HEK293 (cell line): ENCODE data around the gene TLR4.

Experiments used
- CTCF ChIP-seq: fragments of 450-650 bp; formaldehyde crosslinking; IDR thresholded peaks from 2 replicates; pipeline ENCODE4 v1.5.1; 2016; ENCODE audit warnings: missing biosample characterization, missing genetic modification characterization
- ZBTB48 ChIP-seq: fragments of 450-650 bp; formaldehyde crosslinking; IDR thresholded peaks from 2 replicates; pipeline ENCODE4 v1.5.1; 2016; ENCODE audit warnings: missing biosample characterization, missing genetic modification characterization

DNA sequence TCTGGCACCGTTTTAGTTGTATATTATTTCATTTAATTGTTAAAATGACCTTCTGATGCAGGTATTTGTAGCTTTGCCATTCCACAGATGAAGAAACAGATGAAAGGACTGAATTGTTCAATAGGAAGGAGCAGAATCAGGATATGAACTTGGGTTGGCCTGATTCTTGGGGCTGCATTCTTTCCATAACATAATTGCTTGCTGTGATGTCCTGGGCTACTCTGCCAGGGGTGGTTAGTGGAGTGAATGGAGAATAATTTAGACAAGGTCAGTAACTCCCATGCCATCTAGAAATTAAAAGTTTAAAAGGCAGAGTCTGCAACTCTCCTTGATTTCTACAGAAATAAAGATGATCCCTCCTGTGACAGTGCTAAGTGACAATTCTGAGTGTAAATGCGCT lies 15.9 kb downstream of the TLR4 start:
- TF ChIP-seq ZBTB48 (tag by site-specific recombination) (no peak), CTCF (tag by site-specific recombination) (no peak)
